Left lung (tissue), 10 donors: Measurements from ENCODE around the gene PDCD4. TPM values are rescaled to one million over a fixed set of nuclear protein-coding genes. Genes with fewer than 3 reads are reported as not detected.
A peak's percentile ranks its signal among the peaks of the same experiment; 100 is the strongest.
"Not testable (repeated sequence)": the region's sequence is repeated elsewhere in the genome, so short reads cannot be mapped to it uniquely, and the experiment has no call there.

Source experiments
- ATAC-seq: fragments of 200-7000 bp; cut with Tn5 transposase; one replicate; pipeline ENCODE4 v1.9.1; 2020; ENCODE audit warnings: moderate library complexity
- DNase-seq, 4 donors: peaks; one replicate each; pipeline ENCODE4 v3.0.0-alpha.2; 2013 to 2020
- H3K27ac ChIP-seq, 2 donors: fragments of 200-600 bp; sonication (generic) in 1 of 2; one replicate each; pipeline versions ENCODE4 v1.5.0 to v1.8.0; 2020 to 2021
- H3K27me3 ChIP-seq, 2 donors: fragments of 200-600 bp; sonication (generic) in 1 of 2; one replicate each; pipeline versions ENCODE4 v1.5.0 to v1.8.0; 2020 to 2021
- H3K36me3 ChIP-seq, 2 donors: fragments of 200-600 bp; sonication (generic) in 1 of 2; one replicate each; pipeline versions ENCODE4 v1.5.0 to v1.8.0; 2020 to 2021
- H3K4me1 ChIP-seq, 2 donors: fragments of 200-600 bp; one replicate each; pipeline ENCODE4 v1.8.0; 2021
- H3K4me3 ChIP-seq, 2 donors: fragments of 200-600 bp; sonication (generic) in 1 of 2; one replicate each; pipeline versions ENCODE4 v1.5.0 to v1.8.0; 2020 to 2021; ENCODE audit warnings: mild to moderate bottlenecking in 1 of 2
- H3K9me3 ChIP-seq, 2 donors: fragments of 200-600 bp; sonication (generic) in 1 of 2; one replicate each; pipeline versions ENCODE4 v1.5.0 to v1.8.0; 2020 to 2021
- intact Hi-C, 2 donors: fragments of 100-400 bp; cut with DNase I; formaldehyde crosslinking; loops; one replicate each; pipeline versions ENCODE4 v1.11.2 to v1.14.2; 2022
- polyA plus RNA-seq, 6 donors: library from polyadenylated mRNA; unstranded; fragments of 120-200 nt; gene quantifications; one replicate each; pipeline ENCODE4 v1.2.1, GENCODE V29; 2013; ENCODE audit not compliant: insufficient read length in 6 of 6
- total RNA-seq, 2 donors: library from RNA; stranded (reverse); fragmentation: NEBNext Ultra II Directional; extraction: Animal tissue kit (Norgen Biotek cat#: 25700); gene quantifications; one replicate each; pipeline ENCODE4 v1.2.1, GENCODE V29; 2021
- TF ChIP-seq, protein P1 (sequence below), 2 donors: fragments of 200-600 bp; sonication (generic) in 1 of 2; IDR thresholded peaks; one replicate each; pipeline versions ENCODE4 v1.5.0 to v1.8.0; 2021; ENCODE audit warnings: antibody characterized with exemption in 2 of 2
- donor health status: DM: no; HTN: yes; CAD: no.
- donor health status: DM: no; HTN: no; CAD: no.

The PDCD4 gene
- total and polyA plus RNA-seq, 8 donors = 45.7 to 311 (median 220) TPM

DNA sequence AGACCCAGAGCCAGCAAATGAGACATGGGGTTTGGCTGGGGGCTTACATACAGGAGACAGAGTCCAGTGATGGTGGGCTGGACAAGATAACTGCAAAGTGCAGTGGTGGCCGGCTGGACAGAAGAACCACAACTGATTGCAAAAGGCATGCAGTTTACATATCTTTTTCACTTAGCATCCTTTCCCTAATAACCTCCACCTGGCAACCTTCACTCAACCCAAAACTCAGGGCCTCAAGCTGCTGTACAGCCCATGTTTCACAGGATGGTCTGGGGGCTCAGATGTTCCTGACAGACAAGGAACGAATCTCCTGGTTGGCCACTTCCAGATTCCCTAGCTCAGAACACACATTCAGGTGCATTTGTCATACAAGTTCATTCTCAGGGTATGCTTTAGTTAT is 7.8 kb upstream of the PDCD4 start:
- intact Hi-C loops = loop anchor here in 1 of 2 donors (10.0 kb wide), 1 partner anchor 59 kb away; no protein-coding TSS in a partner anchor

DNA sequence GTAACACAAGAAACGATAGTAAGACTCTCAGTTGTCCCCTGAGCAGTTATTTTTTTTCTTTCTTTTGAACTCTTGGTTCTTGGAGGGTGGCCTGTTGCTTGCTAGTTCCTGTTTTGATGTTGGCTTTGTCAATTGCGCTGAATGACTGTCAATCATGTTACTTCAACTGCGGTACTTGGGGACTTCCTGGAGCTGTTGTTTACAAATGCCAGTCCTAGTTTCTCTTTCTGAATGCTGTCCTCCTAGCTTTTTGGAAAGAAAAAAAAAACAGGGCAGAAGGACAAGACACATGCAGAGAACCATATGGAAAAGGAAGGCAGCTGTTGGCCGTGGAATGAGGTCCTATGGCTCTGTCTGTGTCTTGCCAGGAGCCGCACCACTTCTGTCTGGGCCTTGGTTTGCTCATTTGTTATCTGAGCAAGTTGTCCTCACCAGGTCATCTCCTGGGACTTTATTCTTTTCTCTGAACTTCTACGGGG is 7.0 kb upstream of the PDCD4 start:
- Histone ChIP-seq H3K36me3 (no peaks in the 10 kb centered on the region), H3K9me3 (no peaks in the 10 kb centered on the region), H3K27me3 (no peaks in the 10 kb centered on the region), H3K27ac (peak overlapping the region; percentile 84 to 96), H3K4me1 (peaks cover 25 to 93% of the 10 kb centered on the region in 2 donors), H3K4me3 (no peak overlapping the region)
- intact Hi-C loops = loop anchor here in 1 of 2 donors (10.0 kb wide), 1 partner anchor 60 kb away; no protein-coding TSS in a partner anchor
- TF ChIP-seq, protein P1, sequence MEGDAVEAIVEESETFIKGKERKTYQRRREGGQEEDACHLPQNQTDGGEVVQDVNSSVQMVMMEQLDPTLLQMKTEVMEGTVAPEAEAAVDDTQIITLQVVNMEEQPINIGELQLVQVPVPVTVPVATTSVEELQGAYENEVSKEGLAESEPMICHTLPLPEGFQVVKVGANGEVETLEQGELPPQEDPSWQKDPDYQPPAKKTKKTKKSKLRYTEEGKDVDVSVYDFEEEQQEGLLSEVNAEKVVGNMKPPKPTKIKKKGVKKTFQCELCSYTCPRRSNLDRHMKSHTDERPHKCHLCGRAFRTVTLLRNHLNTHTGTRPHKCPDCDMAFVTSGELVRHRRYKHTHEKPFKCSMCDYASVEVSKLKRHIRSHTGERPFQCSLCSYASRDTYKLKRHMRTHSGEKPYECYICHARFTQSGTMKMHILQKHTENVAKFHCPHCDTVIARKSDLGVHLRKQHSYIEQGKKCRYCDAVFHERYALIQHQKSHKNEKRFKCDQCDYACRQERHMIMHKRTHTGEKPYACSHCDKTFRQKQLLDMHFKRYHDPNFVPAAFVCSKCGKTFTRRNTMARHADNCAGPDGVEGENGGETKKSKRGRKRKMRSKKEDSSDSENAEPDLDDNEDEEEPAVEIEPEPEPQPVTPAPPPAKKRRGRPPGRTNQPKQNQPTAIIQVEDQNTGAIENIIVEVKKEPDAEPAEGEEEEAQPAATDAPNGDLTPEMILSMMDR (IDR thresholded peaks at IDR 0.05) = no peak
- DNase-seq = peak in 1 of 4 donors; percentile 37
- peak; percentile 65 for ATAC-seq

More for the DNA sequence above, 7.8 kb upstream of the PDCD4 start:
- TF ChIP-seq, protein P1 (IDR thresholded peaks at IDR 0.05) = no peak
- H3K9me3 ChIP-seq = no peaks in the 10 kb centered on the region
- peaks cover 33 to 100% of the 10 kb centered on the region in 2 donors for H3K4me1 ChIP-seq
- DNase-seq (no peak), ATAC-seq (no peak)
- H3K27me3 ChIP-seq = no peaks in the 10 kb centered on the region
- H3K27ac ChIP-seq = peak overlapping the region; percentile 84 to 96
- H3K4me3 ChIP-seq = no peak overlapping the region
- H3K36me3 ChIP-seq = no peaks in the 10 kb centered on the region

DNA sequence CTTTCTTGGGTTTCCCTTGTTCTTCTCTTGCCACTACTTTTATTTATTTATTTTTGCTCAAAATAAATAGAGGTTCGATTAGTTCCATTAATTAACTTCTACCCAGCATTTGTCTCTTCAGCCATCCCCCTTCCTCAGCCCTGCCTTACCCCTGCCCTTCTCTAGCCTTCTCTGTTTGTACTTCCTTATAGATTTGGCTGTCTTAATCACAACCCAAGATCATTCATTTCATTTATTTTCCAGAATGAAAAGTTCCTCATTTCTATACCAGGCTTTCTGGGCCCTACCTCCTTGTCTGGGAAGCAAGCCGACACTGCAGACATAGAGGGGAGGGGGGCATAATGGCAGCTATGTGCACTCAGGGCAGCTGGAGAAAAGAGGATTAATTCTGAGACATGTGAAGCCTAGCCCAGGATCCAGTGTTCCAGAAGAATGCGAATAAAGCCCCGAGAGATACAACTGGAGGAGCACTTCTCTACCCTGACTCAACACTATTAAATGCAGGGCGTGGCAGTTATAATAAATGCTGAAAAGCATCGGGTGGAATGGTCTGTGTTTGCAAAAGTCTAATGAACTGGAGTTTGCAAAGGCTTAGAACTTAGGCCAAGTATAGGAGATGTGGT is 6.4 kb upstream of the PDCD4 start:
- peak; percentile 78 for ATAC-seq
- no peaks in the 10 kb centered on the region for H3K27me3 ChIP-seq
- H3K27ac ChIP-seq = peak overlapping the region; percentile 84 to 96
- intact Hi-C loops = loop anchor here in 1 of 2 donors (10.0 kb wide), 1 partner anchor 60 kb away; no protein-coding TSS in a partner anchor
- TF ChIP-seq, protein P1 (IDR thresholded peaks at IDR 0.05) = no peak
- H3K9me3 ChIP-seq = no peaks in the 10 kb centered on the region
- no peak overlapping the region for H3K4me3 ChIP-seq
- H3K36me3 ChIP-seq = no peaks in the 10 kb centered on the region
- H3K4me1 ChIP-seq = peaks cover 20 to 87% of the 10 kb centered on the region in 2 donors
- no peak for DNase-seq

DNA sequence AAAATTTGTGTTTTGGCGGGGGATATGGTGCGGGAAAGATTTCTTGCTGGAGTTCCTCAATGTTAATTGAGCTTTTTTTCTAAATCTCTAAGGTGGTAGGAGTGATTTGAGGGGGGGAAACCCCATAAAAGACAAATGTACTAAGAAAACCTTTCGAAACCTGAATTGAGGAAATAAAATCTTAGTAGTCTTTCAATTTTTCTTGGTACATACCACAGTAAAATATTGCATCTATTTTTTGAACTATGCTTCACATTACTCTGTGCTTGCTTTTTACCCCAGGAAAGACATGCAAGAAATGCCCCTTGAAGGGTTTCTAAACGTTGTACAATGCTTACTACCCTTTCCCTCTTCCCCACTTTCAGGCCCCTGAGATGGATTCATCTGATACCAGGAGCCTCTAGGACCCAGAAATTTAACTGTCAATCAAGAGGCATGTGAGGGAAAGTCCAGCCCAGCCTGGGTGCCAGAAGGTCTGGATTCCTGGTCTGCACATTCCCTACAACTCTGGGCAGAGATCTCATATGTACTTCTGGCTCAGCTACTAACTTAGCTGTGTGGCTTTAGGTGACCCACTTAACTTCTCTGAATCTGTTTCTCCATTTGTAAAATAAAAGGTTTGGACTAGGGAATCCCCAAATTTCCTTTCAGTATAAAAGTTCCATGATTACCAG is 5.8 kb upstream of the PDCD4 start:
- ATAC-seq = peak; percentile 2
- no peak overlapping the region for H3K4me3 ChIP-seq
- peaks cover 21 to 83% of the 10 kb centered on the region in 2 donors for H3K4me1 ChIP-seq
- TF ChIP-seq, protein P1 (IDR thresholded peaks at IDR 0.05) = no peak
- no peak for DNase-seq
- no peaks in the 10 kb centered on the region for H3K27me3 ChIP-seq
- peak overlapping the region; percentile 84 to 96 for H3K27ac ChIP-seq
- H3K36me3 ChIP-seq = no peaks in the 10 kb centered on the region
- intact Hi-C loops = loop anchor here in 1 of 2 donors (10.0 kb wide), 1 partner anchor 61 kb away; no protein-coding TSS in a partner anchor
- H3K9me3 ChIP-seq = no peaks in the 10 kb centered on the region

DNA sequence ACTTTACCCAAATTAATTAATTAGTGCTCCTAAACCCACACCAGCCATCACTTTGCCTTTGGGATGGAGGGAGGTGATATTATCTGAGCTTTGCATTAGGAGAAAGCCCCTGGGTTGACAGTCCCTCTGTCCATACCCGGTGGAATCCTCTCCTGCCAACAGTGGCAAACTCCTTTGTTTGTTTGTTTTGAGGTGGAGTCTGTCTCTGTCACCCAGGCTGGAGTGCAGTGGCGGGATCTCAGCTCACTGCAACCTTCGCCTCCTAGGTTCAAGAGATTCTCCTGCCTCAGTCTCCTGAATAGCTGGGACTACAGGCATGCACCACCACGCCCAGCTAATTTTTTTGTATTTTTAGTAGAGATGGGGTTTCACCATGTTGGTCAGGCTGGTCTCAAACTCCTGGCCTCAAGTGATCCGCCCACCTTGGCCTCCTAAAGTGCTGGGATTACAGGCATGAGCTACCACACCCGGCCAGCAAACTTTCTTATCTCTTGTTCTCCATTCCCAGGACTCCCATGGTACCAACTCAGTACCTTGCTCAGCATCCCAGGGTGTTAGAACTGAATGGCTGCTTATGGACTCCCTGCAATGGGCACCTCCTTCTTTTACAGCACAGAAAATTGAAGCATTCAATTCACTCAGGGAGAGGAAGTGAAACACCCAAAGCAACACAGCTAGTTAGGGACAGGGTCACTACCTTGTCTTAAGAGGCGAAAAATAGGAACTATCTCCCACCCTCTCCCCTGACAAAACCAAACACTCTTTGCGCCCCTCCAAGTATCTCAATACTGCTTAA is 4.5 kb upstream of the PDCD4 start:
- intact Hi-C loops = loop anchor here in 1 of 2 donors (10.0 kb wide), 1 partner anchor 62 kb away; no protein-coding TSS in a partner anchor
- H3K4me1 ChIP-seq = peaks cover 24 to 73% of the 10 kb centered on the region in 2 donors
- not testable (repeated sequence) for H3K9me3 ChIP-seq, H3K36me3 ChIP-seq, DNase-seq, ATAC-seq, H3K27me3 ChIP-seq, H3K4me3 ChIP-seq
- peak overlapping the region; percentile 35 to 96 for H3K27ac ChIP-seq
